Neural progenitor cell (in vitro differentiated cells): Measurements from ENCODE around the gene TMPO.

Experiments used
- CTCF ChIP-seq: fragments of 200-600 bp; sonication (generic); IDR thresholded peaks from 2 replicates; pipeline ENCODE4 v1.5.1; 2017; ENCODE audit warnings: antibody characterized with exemption, mild to moderate bottlenecking
- EZH2 ChIP-seq: fragments of 200-600 bp; sonication (generic); IDR thresholded peaks from 2 replicates; pipeline ENCODE4 v1.6.1; 2017; ENCODE audit warnings: antibody characterized with exemption, mild to moderate bottlenecking, moderate library complexity
- EZH2phosphoT487 ChIP-seq: fragments of 200-600 bp; sonication (generic); IDR thresholded peaks from 2 replicates; pipeline ENCODE4 v1.6.1; 2017; ENCODE audit warnings: antibody characterized with exemption

DNA sequence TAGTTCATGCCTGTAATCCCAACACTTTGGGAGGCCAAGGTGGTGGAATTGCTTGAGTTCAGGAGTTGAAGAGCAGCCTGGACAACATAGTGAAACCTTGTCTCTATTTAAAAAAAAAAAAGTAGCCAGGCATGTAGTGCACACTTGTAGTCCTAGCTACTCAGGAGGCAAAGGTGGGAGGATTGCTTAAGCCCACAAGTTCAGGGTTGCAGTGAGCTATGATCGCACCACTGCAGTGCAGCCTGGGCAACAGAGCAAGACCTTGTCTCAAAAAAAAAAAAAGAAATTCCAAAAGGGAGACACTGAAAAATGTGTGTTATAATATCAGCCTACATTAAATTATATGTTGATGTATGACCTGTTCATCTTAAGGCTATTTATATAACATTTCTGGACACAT is 14.7 kb downstream of the TMPO start:
- TF ChIP-seq CTCF (no peak), EZH2 (no peak), EZH2phosphoT487 (no peak)
